SK-N-MC (cell line): ENCODE data around the gene NRG4.

ENCODE experiments used
- DNase-seq: peaks from one replicate; pipeline ENCODE4 v3.0.0-alpha.2; 2011; ENCODE audit warnings: low read depth, low spot score
- H3K27ac ChIP-seq: fragments of 200-600 bp; sonication (generic); 2 replicates; pipeline ENCODE4 v1.5.1; 2016; ENCODE audit warnings: mixed run types
- H3K36me3 ChIP-seq: fragments of 200-600 bp; sonication (generic); 2 replicates; pipeline ENCODE4 v1.6.1; 2017; ENCODE audit warnings: antibody characterized with exemption, low read length, mixed read lengths; ENCODE audit not compliant: insufficient read depth
- H3K4me3 ChIP-seq: fragments of 200-600 bp; sonication (generic); 2 replicates; pipeline ENCODE4 v1.5.1; 2016
- H3K9ac ChIP-seq: fragments of 200-600 bp; sonication (generic); 2 replicates; pipeline ENCODE4 v1.8.0; 2017; ENCODE audit warnings: mixed run types, mixed read lengths; ENCODE audit not compliant: insufficient read length
- H3K9me3 ChIP-seq: fragments of 200-600 bp; sonication (generic); 2 replicates; pipeline ENCODE4 v1.6.1; 2017; ENCODE audit warnings: low read depth, mild to moderate bottlenecking, antibody characterized with exemption, low read length, moderate library complexity, mixed read lengths
- EZH2 ChIP-seq: fragments of 200-600 bp; sonication (generic); IDR thresholded peaks from one replicate; pipeline ENCODE4 v1.6.1; 2017; ENCODE audit warnings: antibody characterized with exemption
- FOXP2 ChIP-seq: optimal IDR thresholded peaks from 2 replicates; pipeline ENCODE3; 2011; ENCODE audit warnings: mild to moderate bottlenecking, moderate library complexity; ENCODE audit not compliant: insufficient read depth; ENCODE audit errors: extremely low read length, control extremely low read depth
- POLR2AphosphoS5 ChIP-seq: IDR thresholded peaks from 2 replicates; pipeline ENCODE4 v1.6.1; 2012; ENCODE audit warnings: mild to moderate bottlenecking, low read depth, low read length, borderline replicate concordance

NRG4 gene

GRCh38 chr15:75900577-75900976, 111.6 kb downstream of the NRG4 start:
- no peak overlapping the region for H3K4me3 ChIP-seq
- no peak overlapping the region for H3K27ac ChIP-seq
- H3K36me3 ChIP-seq, result peaks cover 3% of the 10 kb centered on the region
- TF ChIP-seq FOXP2, result no peak
- TF ChIP-seq EZH2, result no peak
- no peak for TF ChIP-seq POLR2AphosphoS5
- H3K9me3 ChIP-seq, result no peaks in the 10 kb centered on the region
- no peak overlapping the region for H3K9ac ChIP-seq
- DNase-seq, result no peak

- no peak for DNase-seq
- H3K4me3 ChIP-seq, result no peak overlapping the region
- no peak for TF ChIP-seq FOXP2
- no peak for TF ChIP-seq POLR2AphosphoS5
- no peak for TF ChIP-seq EZH2
- no peak overlapping the region for H3K27ac ChIP-seq
- H3K9ac ChIP-seq, result no peak overlapping the region
- no peaks in the 10 kb centered on the region for H3K9me3 ChIP-seq
- H3K36me3 ChIP-seq, result 0 out of 2 replicates have a peak, but pooled peaks cover 3% of the 10 kb centered on the region
These were observed 116.5 kb downstream of the NRG4 start for GRCh38 chr15:75895731-75896130.

GRCh38 chr15:75891895-75892294, 120.3 kb downstream of the NRG4 start:
- no peak overlapping the region for H3K9ac ChIP-seq
- H3K27ac ChIP-seq, result no peak overlapping the region
- H3K9me3 ChIP-seq, result no peaks in the 10 kb centered on the region
- TF ChIP-seq FOXP2 (no peak), POLR2AphosphoS5 (no peak), EZH2 (no peak)
- H3K36me3 ChIP-seq, result peaks cover 3% of the 10 kb centered on the region; the same call in 1 of the 2 replicates
- no peak for DNase-seq
- no peak overlapping the region for H3K4me3 ChIP-seq
